ENCODE results near the gene ATG7.
"Not testable (repeated sequence)": the region's sequence is repeated elsewhere in the genome, so short reads cannot be mapped to it uniquely, and the experiment has no call there.

- TF ChIP-seq POLR2AphosphoS5 (IDR thresholded peaks at IDR 0.05); EP300 (IDR thresholded peaks at IDR 0.05); POLR2A (IDR thresholded peaks at IDR 0.05; ENCODE audit: low read depth); CTCF (IDR thresholded peaks at IDR 0.05): not testable (repeated sequence)
Measured at GRCh38 chr3:11445193-11445592, 173.0 kb downstream of the ATG7 start.
